ENCODE results near the gene HSPA12B.

DNA sequence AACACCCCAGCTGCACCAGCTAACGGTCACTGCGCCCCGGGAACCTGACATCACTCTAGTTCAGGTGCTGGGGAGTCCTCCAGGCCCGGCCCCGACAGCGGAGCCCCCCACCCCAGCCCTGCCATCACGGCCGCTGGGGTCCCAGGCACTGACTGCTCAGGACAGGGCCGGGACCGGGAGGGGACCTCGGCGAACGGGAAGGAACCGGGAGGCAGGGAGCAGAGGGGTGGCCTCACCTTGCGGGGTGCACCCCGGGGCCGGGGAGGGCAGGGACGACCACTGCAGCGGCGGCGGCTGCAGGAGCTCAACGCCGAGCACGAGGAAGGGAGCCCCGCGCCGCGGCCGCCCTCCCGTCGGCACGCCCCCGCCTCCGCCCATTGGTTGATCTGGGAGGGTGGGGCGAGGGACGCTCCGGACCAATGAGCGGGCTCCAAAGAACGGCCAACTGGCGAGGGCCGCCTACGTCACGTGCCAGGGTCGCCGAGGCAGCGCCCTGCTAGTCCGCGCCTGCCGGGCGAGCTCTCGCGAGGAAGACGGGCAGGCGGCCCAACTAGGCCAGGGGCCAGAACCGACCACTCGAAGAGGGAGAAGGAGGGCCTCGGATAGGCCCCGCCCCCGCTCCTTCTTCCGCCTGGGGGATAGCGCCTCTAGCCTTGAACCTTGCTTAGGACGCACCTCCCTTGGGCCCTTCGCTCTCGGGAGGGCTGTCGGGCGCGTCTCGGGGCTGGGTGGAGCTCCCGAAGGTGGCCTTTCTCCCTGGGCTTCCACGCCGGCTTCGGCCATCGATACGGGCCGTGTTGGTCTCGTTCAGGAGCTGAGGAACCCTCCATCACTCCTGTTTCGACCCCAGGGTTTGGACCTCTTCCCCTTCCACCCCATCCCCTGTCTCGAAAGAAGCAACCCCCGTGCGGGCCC lies 35.2 kb downstream of the HSPA12B start, which contains the start of gene ADISSP:
- TF ChIP-seq, protein P1, sequence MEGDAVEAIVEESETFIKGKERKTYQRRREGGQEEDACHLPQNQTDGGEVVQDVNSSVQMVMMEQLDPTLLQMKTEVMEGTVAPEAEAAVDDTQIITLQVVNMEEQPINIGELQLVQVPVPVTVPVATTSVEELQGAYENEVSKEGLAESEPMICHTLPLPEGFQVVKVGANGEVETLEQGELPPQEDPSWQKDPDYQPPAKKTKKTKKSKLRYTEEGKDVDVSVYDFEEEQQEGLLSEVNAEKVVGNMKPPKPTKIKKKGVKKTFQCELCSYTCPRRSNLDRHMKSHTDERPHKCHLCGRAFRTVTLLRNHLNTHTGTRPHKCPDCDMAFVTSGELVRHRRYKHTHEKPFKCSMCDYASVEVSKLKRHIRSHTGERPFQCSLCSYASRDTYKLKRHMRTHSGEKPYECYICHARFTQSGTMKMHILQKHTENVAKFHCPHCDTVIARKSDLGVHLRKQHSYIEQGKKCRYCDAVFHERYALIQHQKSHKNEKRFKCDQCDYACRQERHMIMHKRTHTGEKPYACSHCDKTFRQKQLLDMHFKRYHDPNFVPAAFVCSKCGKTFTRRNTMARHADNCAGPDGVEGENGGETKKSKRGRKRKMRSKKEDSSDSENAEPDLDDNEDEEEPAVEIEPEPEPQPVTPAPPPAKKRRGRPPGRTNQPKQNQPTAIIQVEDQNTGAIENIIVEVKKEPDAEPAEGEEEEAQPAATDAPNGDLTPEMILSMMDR (IDR thresholded peaks at IDR 0.05; ENCODE audit: low read depth, low read length, poor library complexity, severe bottlenecking), result peak; percentile 48
- TF ChIP-seq EZH2phosphoT487 (IDR thresholded peaks at IDR 0.05; ENCODE audit: borderline replicate concordance, low read length), result no peak
